ENCODE data around the gene ZNF74.

The ZNF74 gene

GRCh38 chr22:20402960-20403778, 9.2 kb downstream of the ZNF74 start:
- no peak overlapping the region for H3K4me3 ChIP-seq (ENCODE audit: low read depth, low read length)
- no peak overlapping the region for H3K27ac ChIP-seq (ENCODE audit: extremely low read depth, low read depth, low read length)
- peaks cover 0 to 74% of the 10 kb centered on the region in 2 experiments; a peak in 1 of 3 replicates for H3K36me3 ChIP-seq (ENCODE audit: control insufficient read depth in 2 of 2, insufficient read depth in 1 of 2, low read length in 2 of 2)
- H3K9me3 ChIP-seq (ENCODE audit: control insufficient read depth, insufficient read depth, low read depth, low read length) = no peaks in the 10 kb centered on the region
- no peak for TF ChIP-seq ZNF221 (tag by site-specific recombination; IDR thresholded peaks at IDR 0.05; ENCODE audit: borderline replicate concordance)
- TF ChIP-seq ZNF391 (tag by site-specific recombination; IDR thresholded peaks at IDR 0.05; ENCODE audit: borderline replicate concordance, low read depth) = no peak
- no peak for TF ChIP-seq ZNF830 (tag by site-specific recombination; IDR thresholded peaks at IDR 0.05; ENCODE audit: low read depth)
- TF ChIP-seq OSR2 (tag by site-specific recombination; IDR thresholded peaks at IDR 0.05) = no peak
- no peak for TF ChIP-seq ZNF37A (tag by site-specific recombination; IDR thresholded peaks at IDR 0.05)
- TF ChIP-seq, protein P1, sequence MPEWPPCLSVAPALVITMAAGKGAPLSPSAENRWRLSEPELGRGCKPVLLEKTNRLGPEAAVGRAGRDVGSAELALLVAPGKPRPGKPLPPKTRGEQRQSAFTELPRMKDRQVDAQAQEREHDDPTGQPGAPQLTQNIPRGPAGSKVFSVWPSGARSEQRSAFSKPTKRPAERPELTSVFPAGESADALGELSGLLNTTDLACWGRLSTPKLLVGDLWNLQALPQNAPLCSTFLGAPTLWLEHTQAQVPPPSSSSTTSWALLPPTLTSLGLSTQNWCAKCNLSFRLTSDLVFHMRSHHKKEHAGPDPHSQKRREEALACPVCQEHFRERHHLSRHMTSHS (tag by site-specific recombination; IDR thresholded peaks at IDR 0.05) = no peak
- no peak for TF ChIP-seq ZNF202 (tag by site-specific recombination; IDR thresholded peaks at IDR 0.05; ENCODE audit: borderline replicate concordance)
- TF ChIP-seq, protein P2, sequence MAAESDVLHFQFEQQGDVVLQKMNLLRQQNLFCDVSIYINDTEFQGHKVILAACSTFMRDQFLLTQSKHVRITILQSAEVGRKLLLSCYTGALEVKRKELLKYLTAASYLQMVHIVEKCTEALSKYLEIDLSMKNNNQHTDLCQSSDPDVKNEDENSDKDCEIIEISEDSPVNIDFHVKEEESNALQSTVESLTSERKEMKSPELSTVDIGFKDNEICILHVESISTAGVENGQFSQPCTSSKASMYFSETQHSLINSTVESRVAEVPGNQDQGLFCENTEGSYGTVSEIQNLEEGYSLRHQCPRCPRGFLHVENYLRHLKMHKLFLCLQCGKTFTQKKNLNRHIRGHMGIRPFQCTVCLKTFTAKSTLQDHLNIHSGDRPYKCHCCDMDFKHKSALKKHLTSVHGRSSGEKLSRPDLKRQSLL (tag by site-specific recombination; IDR thresholded peaks at IDR 0.05) = no peak
- TF ChIP-seq ZNF394 (tag by site-specific recombination; IDR thresholded peaks at IDR 0.05; ENCODE audit: borderline replicate concordance) = no peak
- no peak for TF ChIP-seq ZNF658 (tag by site-specific recombination; IDR thresholded peaks at IDR 0.05)
- no peak for TF ChIP-seq ZNF558 (tag by site-specific recombination; IDR thresholded peaks at IDR 0.05)
- TF ChIP-seq KLF17 (tag by site-specific recombination; IDR thresholded peaks at IDR 0.05) = no peak
- TF ChIP-seq ZNF140 (tag by site-specific recombination; IDR thresholded peaks at IDR 0.05) = no peak
- TF ChIP-seq, protein P3, sequence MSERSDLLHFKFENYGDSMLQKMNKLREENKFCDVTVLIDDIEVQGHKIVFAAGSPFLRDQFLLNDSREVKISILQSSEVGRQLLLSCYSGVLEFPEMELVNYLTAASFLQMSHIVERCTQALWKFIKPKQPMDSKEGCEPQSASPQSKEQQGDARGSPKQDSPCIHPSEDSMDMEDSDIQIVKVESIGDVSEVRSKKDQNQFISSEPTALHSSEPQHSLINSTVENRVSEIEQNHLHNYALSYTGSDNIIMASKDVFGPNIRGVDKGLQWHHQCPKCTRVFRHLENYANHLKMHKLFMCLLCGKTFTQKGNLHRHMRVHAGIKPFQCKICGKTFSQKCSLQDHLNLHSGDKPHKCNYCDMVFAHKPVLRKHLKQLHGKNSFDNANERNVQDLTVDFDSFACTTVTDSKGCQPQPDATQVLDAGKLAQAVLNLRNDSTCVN (tag by site-specific recombination; optimal IDR thresholded peaks at IDR 0.05) = no peak
- TF ChIP-seq, protein P4, sequence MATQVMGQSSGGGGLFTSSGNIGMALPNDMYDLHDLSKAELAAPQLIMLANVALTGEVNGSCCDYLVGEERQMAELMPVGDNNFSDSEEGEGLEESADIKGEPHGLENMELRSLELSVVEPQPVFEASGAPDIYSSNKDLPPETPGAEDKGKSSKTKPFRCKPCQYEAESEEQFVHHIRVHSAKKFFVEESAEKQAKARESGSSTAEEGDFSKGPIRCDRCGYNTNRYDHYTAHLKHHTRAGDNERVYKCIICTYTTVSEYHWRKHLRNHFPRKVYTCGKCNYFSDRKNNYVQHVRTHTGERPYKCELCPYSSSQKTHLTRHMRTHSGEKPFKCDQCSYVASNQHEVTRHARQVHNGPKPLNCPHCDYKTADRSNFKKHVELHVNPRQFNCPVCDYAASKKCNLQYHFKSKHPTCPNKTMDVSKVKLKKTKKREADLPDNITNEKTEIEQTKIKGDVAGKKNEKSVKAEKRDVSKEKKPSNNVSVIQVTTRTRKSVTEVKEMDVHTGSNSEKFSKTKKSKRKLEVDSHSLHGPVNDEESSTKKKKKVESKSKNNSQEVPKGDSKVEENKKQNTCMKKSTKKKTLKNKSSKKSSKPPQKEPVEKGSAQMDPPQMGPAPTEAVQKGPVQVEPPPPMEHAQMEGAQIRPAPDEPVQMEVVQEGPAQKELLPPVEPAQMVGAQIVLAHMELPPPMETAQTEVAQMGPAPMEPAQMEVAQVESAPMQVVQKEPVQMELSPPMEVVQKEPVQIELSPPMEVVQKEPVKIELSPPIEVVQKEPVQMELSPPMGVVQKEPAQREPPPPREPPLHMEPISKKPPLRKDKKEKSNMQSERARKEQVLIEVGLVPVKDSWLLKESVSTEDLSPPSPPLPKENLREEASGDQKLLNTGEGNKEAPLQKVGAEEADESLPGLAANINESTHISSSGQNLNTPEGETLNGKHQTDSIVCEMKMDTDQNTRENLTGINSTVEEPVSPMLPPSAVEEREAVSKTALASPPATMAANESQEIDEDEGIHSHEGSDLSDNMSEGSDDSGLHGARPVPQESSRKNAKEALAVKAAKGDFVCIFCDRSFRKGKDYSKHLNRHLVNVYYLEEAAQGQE (tag by site-specific recombination; IDR thresholded peaks at IDR 0.05) = no peak
- no peak for TF ChIP-seq ZBTB7A (tag by site-specific recombination; IDR thresholded peaks at IDR 0.05; ENCODE audit: low read depth)
- TF ChIP-seq SCRT2 (tag by site-specific recombination; IDR thresholded peaks at IDR 0.05) = no peak
- POLR2A ChIA-PET = interaction anchor here (2.8 kb wide), 1 partner anchor 9 kb away, joined by 13 read pairs; the partner anchor contains the start of gene ZNF74
- CTCF ChIA-PET = interaction anchor here (0.8 to 1.9 kb wide), 3 partner anchors 8 to 338 kb away, joined by 3 to 4 read pairs (median 4); no protein-coding TSS in a partner anchor
- no peaks in the 10 kb centered on the region for H3K4me1 ChIP-seq (ENCODE audit: control insufficient read depth, insufficient read depth, low read length)

Measured in HEK293 (cell line).